Ovary (tissue), 3 donors: ENCODE data around the gene FRMD3.

Experiments used
- CTCF ChIP-seq, 3 donors: fragments of 450-650 bp in 2 of 3; fragments of 200-600 bp in 1 of 3; IDR thresholded peaks; one replicate each; pipeline versions ENCODE4 v1.5.1 to v1.8.0; 2016 to 2022; ENCODE audit warnings: antibody characterized with exemption in 3 of 3, mild to moderate bottlenecking in 1 of 3
- POLR2A ChIP-seq: fragments of 450-650 bp; IDR thresholded peaks from one replicate; pipeline ENCODE4 v1.6.1; 2017; ENCODE audit warnings: antibody characterized with exemption, mild to moderate bottlenecking, moderate library complexity
- donor health status: DM: no; HTN: no; CAD: no.

GRCh38 chr9:83477571-83477970, 60.6 kb downstream of the FRMD3 start:
- TF ChIP-seq CTCF (IDR thresholded peaks at IDR 0.05) (no peak), POLR2A (no peak)
